ENCODE measurements around the gene F11R.
"Not testable (repeated sequence)": the region's sequence is repeated elsewhere in the genome, so short reads cannot be mapped to it uniquely, and the experiment has no call there.

Gene F11R

DNA sequence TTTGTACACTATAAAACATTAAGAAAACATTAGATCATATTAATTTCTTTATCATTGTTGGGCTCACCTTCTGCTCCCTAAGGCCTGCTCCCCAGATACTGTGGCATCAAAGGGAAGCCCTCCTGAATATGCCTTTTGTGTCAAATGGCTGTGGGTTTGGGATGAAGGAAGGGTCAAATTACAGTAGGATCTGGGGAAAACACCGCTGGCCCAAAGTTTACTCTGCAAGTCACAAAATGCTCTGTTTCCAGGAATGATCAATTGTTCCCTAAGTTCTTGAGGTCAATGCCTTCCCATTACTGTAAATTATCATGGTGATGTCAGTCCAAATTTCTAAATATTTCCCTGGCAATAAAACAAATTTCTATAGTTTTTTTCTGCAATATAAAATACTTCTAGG is 59.5 kb downstream of the F11R start:
- DNase-seq: no peak

DNA sequence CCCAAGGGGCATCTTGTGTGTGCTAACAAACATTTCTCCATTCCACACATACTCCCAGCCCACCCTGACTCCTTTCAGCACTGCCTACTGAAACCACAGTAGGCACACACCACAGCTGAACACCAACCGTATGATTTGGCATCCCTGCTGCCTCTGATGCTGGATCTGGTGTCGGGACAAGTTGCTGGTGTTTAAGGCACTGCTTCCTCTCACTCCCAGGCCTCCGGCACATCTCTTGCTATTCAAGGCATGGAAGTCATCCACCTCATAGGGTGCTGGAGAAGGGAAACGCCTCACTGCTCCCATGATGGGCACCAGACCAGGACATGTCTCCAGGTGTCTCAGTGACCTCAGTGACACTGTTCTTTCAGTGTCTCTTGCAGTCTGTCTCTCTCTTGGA is 64.0 kb downstream of the F11R start:
- no peak for DNase-seq

DNA sequence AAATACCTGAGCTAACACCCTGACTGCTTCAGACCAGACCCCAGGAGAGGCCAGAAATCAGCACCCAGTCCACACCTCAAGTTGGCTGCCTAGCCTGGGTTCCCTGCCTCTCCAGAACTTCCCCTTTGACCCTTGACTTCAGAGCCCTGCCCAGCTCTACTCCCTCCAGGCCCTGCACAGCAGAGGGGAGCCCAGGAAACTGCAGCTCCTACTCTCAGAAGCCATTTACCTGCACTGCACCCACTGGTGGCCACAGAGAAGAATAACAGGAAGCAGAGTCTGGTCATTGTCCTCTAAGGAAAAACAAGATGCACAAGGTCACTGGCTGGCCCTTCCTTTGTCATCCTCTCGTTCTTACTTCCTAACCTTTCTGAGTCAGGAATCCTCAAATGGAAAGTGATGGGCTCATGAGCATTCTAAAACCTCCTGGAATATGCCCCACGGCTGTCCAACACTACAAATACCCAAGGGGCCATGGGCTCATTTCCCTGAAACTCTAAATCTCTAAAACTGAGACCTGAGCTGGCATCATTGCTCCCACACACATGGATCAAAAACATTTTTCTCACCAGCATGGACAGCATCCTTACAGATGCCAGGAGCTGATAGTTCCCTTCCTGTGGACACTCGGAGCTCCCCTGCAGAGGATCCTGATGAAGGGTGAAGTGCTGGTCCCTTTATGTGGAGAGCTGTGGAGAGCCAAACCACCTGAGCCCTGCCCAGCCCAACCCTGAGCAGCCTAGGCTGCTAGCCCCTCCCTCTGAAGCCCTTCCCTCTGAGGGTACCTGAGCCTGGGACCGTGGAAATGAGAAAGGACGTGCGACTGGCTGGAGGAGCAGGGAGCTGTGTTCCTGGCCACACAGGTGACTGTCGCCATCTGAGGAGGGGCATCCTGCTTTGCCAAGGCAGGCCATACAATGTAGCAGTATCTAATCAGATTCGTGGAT is 66.5 kb downstream of the F11R start, which contains the start of gene ITLN2:
Gene ITLN2, minus strand, starts transcription at position 652 of the 947 bp plus-strand sequence. Its CDS starts 68 bp downstream, at position 584.
- DNase-seq: peak; percentile 16

DNA sequence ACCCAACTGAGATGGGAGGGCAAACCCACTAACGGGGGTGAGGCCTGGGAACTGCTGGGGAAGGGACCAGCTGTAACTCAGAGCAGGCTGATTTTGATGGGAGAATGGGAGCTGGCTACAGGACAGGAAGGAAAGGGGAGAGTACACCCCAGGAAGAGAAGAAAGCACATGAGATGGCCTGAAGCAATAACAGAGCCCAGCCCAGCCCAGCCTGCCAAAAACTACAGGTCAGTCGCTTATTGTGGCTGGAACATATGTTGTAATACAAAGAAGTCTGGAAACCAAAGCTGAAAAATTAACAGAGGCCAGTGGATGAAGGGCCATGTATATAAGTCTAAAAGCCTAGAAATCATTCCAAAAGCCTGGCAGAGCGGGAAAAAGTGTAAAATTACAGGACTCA is 67.9 kb downstream of the F11R start:
- no peak for DNase-seq

DNA sequence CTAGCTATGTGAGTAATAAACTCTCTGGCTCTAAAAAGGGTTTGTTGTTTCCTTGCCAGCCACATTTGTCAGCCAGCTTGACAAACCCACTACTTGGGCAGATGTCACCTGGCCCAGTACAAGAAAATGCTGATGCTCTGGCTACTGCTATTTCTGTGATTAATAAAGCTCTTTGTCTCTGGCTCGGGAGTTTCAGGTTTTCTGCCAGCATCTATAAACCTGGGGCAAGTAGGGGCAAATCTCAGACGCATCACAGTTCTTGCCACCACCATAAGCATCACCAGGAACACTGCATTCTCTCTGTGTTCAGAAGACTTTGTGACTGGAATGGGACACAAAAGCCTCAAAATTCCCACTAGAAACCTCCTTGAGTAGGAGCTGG is 68.8 kb downstream of the F11R start:
- DNase-seq: no peak

DNA sequence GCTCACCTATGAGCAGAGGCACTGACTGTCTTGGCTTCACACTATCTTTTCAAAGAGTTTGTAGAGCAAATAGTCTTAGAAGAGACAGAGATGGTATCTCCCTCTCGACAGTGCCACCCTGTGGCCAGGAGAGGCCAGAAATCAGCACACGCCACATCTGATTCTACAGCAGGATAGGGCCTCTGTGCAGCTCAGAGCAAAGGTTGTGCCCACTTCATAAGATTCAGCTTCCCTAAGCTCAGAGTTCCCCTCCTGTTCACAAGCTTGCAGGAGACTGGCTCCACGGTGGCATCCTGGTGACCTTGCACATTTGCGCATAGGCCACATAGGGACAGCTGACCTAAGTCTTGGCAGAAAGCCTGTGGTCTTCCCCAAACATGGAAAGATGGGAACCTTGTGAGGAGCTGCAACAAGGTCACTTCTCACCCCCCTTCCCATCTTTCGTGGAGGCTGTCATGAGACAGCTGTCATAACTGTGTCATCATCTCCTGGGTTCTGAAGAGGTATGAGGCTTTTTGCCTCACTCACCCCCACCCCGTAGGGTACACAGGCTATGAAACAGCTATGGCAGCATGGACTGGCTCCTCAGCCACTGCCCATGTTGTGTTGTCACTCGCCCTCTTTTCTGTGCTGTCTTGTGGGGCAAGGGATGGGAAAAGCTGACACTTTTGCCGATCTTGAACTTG is 69.4 kb downstream of the F11R start:
- no peak for DNase-seq

DNA sequence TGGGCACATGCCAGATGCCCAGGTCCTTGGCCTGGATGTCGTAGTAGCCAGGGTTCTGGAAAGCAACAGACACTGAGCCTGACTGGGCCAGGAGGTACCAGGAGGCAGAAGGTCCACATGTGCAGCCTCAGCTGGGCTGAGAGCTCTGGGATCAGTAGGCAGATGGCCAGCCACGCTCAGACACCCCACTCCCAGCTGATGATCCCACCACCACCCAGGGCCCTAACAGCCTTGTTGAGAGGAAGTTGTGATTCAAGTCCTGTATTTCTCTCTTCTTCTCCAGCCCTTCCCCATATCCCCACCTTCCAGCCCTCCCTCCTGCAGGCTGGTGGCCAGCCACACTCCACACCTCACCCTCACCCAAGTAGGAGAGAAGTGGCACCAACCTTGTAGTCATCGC is 70.3 kb downstream of the F11R start:
- no peak for DNase-seq

DNA sequence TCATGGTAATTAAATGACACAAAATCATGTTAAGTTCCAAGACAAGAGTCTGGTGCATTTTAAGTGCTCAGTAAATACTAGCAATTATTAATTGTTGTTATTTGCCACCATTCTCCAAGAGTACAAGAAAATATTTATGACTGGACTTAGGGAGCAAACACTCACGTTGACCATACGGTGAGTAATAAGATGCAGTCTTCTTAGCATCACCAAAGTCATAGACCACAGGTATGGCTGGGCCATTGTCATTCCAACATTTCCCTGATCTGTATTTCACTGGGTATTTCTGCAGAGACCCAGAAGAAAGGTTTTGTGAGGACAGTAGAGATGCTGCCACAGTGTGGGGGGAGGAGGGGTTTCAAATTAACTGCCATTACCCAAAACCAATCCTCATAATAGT is 71.1 kb downstream of the F11R start:
- DNase-seq: no peak

DNA sequence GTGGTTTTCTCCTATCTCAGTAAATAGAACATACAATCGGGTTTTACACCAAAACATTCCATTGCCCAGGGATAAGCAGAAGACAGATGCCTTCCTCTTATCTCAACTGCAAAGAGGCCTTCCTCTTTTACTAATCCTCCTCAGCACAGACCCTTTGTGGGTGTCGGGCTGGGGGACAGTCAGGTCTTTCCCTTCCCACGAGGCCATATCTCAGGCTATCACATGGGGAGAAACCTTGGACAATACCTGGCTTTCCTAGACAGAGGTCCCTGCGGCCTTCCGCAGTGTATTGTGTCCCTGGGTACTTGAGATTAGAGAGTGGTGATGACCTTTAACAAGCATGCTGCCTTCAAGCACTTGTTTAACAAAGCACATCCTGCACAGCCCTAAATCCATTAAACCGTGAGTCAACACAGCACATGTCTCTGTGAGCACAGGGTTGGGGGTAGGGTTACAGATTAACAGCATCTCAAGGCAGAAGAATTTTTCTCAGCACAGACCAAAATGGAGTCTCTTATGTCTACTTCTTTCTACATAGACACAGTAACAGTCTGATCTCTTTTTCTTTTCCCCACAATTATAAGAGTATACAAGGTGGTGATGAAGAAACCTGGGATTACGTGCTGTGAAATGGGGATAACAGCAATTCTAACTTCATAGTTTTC is 71.6 kb downstream of the F11R start:
- DNase-seq: not testable (repeated sequence)

DNA sequence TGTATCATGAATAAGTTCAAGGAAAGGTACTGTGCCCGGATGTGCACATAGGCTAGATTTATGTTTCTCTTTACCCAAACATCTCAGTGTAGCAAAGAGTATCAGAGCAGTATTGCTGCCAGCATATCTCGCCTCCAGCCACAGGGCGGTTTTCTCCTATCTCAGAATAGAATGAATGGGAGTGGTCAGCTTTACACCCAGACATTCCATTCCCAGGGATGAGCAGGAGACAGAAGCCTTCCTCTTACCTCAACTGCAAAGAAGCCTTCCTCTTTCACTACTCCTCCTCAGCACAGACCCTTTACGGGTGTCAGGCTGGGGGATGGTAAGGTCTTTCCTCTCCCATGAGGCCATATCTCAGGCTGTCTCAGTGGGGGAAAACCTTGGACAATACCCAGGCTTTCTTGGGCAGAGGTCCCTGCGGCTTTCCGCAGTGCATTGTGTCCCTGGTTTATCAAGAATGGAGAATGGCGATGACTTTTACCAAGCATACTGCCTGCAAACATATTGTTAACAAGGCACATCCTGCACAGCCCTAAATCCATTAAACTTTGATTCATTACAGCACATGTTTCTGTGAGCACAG is 73.7 kb downstream of the F11R start:
- not testable (repeated sequence) for DNase-seq

DNA sequence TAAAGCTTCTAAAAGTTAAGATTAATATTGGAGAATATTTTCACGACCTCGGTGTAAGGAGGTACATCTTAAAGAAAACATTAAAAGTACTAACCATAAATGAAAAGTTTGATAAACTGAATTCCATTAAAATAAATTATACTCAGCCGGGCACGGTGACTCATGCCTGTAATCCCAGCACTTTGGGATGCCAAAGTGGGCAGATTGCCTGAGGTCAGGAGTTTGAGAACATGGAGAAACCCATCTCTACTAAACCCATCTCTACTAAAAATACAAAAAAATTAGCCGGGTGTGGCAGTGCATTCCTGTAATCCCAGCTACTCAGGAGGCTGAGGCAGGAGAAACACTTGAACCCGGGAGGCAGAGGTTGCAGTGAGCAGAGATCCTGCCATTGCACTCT is 75.1 kb downstream of the F11R start:
- not testable (repeated sequence) for DNase-seq
